ENCODE results near the gene IL4R. TPM values are rescaled to one million over a fixed set of nuclear protein-coding genes. Genes with fewer than 3 reads are reported as not detected.

The IL4R gene
- total RNA-seq, 1 donor from 2014 or later: 34.5 TPM

DNA sequence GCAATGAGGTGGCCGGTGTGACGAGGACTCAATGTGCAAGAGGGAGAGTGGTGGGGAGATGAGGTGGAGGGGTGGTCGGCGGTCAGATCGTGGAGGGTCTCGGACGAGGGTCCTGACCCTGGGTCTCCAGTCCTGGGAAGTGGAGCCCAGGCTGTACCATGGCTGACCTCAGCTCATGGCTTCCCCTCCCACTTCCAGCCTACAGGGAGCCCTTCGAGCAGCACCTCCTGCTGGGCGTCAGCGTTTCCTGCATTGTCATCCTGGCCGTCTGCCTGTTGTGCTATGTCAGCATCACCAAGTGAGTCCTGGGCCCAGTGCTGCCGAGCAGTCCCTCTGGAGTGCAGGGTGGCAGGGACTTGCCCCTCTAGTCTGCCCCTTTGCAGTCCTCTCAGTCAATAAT is 41.8 kb downstream of the IL4R start:
- Mint-ChIP-seq H3K4me1 (ENCODE audit: unreplicated experiment) (no peaks in the 10 kb centered on the region), H3K27ac (ENCODE audit: unreplicated experiment) (no peak overlapping the region), H3K36me3 (ENCODE audit: unreplicated experiment) (peaks cover 30% of the 10 kb centered on the region), H3K27me3 (ENCODE audit: unreplicated experiment) (no peaks in the 10 kb centered on the region), H3K9me3 (ENCODE audit: unreplicated experiment) (no peaks in the 10 kb centered on the region), H3K4me3 (ENCODE audit: unreplicated experiment) (no peak overlapping the region)
- TF ChIP-seq, protein P1, sequence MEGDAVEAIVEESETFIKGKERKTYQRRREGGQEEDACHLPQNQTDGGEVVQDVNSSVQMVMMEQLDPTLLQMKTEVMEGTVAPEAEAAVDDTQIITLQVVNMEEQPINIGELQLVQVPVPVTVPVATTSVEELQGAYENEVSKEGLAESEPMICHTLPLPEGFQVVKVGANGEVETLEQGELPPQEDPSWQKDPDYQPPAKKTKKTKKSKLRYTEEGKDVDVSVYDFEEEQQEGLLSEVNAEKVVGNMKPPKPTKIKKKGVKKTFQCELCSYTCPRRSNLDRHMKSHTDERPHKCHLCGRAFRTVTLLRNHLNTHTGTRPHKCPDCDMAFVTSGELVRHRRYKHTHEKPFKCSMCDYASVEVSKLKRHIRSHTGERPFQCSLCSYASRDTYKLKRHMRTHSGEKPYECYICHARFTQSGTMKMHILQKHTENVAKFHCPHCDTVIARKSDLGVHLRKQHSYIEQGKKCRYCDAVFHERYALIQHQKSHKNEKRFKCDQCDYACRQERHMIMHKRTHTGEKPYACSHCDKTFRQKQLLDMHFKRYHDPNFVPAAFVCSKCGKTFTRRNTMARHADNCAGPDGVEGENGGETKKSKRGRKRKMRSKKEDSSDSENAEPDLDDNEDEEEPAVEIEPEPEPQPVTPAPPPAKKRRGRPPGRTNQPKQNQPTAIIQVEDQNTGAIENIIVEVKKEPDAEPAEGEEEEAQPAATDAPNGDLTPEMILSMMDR (IDR thresholded peaks at IDR 0.05): peak; percentile 27
- no peak for DNase-seq (ENCODE audit: extremely low spot score, unreplicated experiment)

DNA sequence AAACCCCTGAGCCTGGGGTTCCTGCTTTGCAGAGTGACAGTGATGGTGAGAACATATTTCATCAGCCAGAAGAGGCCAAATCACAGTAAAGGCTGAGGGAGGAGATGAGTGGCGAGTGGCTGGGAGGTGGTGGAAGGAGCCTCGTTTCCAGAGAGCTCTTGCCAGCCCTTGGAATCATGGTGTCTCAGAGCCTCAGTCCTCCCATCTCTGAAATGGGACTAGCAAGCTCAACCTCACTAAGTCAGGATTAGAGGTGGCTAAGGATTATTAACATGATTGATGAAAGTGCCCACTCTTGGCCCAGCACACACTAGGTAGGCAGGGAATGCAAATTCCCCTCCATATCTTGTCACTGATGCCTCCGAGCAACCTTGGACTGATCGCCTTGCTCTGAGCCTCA is 43.0 kb downstream of the IL4R start:
- H3K27me3 Mint-ChIP-seq (ENCODE audit: unreplicated experiment): no peaks in the 10 kb centered on the region
- peaks cover 26% of the 10 kb centered on the region for H3K36me3 Mint-ChIP-seq (ENCODE audit: unreplicated experiment)
- TF ChIP-seq, protein P1 (IDR thresholded peaks at IDR 0.05): no peak
- no peak overlapping the region for H3K27ac Mint-ChIP-seq (ENCODE audit: unreplicated experiment)
- no peak overlapping the region for H3K4me3 Mint-ChIP-seq (ENCODE audit: unreplicated experiment)
- DNase-seq (ENCODE audit: extremely low spot score, unreplicated experiment): no peak
- H3K9me3 Mint-ChIP-seq (ENCODE audit: unreplicated experiment): no peaks in the 10 kb centered on the region
- H3K4me1 Mint-ChIP-seq (ENCODE audit: unreplicated experiment): no peaks in the 10 kb centered on the region

DNA sequence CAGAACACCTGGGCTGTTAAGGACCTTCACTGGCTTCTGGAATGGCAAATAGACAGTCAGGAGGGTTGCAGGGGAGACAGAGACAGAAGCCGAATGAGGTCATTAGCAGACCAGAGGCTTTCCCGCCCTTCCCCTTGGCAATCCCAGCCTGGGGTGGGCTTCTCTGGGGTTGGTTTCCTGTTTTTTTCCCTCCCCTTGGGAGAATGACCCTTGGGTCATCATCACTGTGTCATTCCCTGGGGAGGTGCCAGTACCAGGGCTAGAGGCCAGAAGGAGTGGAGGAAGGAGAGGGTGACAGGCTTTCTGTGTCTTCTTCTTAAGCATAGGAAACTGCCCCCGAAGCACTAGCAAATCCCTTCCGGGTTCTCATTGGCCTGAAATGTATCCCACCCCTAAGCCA is 45.3 kb downstream of the IL4R start:
- H3K36me3 Mint-ChIP-seq (ENCODE audit: unreplicated experiment): peaks cover 26% of the 10 kb centered on the region
- TF ChIP-seq, protein P1 (IDR thresholded peaks at IDR 0.05): no peak
- H3K27ac Mint-ChIP-seq (ENCODE audit: unreplicated experiment): no peak overlapping the region
- no peak overlapping the region for H3K4me3 Mint-ChIP-seq (ENCODE audit: unreplicated experiment)
- no peaks in the 10 kb centered on the region for H3K4me1 Mint-ChIP-seq (ENCODE audit: unreplicated experiment)
- no peaks in the 10 kb centered on the region for H3K9me3 Mint-ChIP-seq (ENCODE audit: unreplicated experiment)
- H3K27me3 Mint-ChIP-seq (ENCODE audit: unreplicated experiment): no peaks in the 10 kb centered on the region
- DNase-seq (ENCODE audit: extremely low spot score, unreplicated experiment): no peak

DNA sequence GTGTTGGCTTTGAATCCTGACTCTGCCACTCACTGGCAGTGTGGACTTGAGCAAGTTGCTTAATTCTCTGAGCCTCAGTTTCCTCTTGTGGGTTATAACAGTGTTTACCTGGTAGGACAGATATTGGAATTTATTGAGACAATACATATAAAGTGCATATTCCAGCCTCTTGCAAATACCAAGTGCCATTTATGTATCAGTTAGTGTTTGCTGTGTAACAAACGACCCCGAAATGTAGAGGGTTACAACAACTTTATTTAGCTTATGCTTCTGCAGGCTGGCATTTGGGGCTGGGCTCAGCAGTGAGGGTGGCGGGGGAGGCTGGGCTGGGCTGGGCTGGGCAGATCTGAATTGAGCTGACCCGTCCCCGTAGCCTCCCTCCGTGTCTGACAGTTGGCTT is 45.8 kb downstream of the IL4R start:
- no peaks in the 10 kb centered on the region for H3K9me3 Mint-ChIP-seq (ENCODE audit: unreplicated experiment)
- TF ChIP-seq, protein P1 (IDR thresholded peaks at IDR 0.05): no peak
- H3K4me3 Mint-ChIP-seq (ENCODE audit: unreplicated experiment): no peak overlapping the region
- H3K36me3 Mint-ChIP-seq (ENCODE audit: unreplicated experiment): peaks cover 22% of the 10 kb centered on the region
- DNase-seq (ENCODE audit: extremely low spot score, unreplicated experiment): no peak
- H3K27me3 Mint-ChIP-seq (ENCODE audit: unreplicated experiment): no peaks in the 10 kb centered on the region
- H3K27ac Mint-ChIP-seq (ENCODE audit: unreplicated experiment): no peak overlapping the region
- H3K4me1 Mint-ChIP-seq (ENCODE audit: unreplicated experiment): no peaks in the 10 kb centered on the region

DNA sequence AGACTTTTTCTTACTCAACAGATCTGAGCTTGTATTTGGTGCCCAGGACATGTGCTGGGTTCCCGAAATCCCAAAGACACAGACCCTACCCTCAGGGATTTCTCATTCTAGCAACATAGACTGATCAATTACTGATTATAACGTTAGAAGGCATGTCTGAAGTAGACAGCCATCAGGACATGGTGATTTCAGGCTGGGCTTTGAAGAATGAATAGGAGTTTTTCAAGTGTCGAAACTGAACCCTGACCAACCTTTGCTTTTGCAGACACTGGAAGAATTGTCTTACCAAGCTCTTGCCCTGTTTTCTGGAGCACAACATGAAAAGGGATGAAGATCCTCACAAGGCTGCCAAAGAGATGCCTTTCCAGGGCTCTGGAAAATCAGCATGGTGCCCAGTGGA is 48.2 kb downstream of the IL4R start:
- TF ChIP-seq, protein P1 (IDR thresholded peaks at IDR 0.05): no peak
- DNase-seq (ENCODE audit: extremely low spot score, unreplicated experiment): no peak
- Mint-ChIP-seq H3K27me3 (ENCODE audit: unreplicated experiment) (no peaks in the 10 kb centered on the region), H3K4me3 (ENCODE audit: unreplicated experiment) (no peak overlapping the region), H3K4me1 (ENCODE audit: unreplicated experiment) (peaks cover 2% of the 10 kb centered on the region), H3K36me3 (ENCODE audit: unreplicated experiment) (peaks cover 14% of the 10 kb centered on the region), H3K9me3 (ENCODE audit: unreplicated experiment) (no peaks in the 10 kb centered on the region), H3K27ac (ENCODE audit: unreplicated experiment) (no peak overlapping the region)
